Measurements from ENCODE around the gene RPL10A.
A peak's percentile ranks its signal among the peaks of the same experiment; 100 is the strongest.

Gene RPL10A

DNA sequence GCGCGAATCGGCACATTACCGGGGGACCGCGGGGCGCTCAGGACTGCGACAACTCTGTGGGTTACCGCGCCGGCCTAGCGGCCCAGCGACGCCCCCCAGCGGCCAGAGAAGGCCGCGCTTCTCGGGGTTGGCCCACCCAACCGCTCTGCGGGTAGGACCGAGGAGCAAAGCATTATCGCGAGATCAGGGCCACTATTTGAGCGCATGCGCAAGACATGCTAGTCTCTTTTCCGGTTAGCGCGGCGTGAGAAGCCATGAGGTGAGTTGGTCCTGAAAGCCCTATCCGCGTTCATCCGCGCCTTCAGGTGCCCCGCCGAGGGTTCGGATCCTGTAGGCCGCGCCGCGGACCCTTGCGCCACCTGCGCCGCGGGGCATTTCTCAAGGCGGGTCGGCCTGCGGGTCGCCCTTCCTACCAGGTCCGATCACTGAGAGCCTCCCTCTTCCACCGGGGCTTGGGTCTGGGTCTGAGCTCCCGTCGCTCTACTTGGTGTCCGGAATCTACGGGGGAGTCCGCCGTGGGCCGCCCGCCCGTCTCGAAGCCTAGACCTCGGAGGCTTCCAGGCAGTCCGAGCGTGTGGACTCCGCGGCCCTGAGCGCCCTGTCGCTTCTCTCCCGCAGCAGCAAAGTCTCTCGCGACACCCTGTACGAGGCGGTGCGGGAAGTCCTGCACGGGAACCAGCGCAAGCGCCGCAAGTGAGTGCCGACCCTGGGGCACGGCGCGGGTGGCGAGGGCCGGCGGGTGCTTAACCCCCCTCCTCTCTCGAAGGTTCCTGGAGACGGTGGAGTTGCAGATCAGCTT lies at the start of gene RPL10A:
Gene RPL10A (plus strand): TSS at position 221 of the 799 bp plus-strand sequence. CDS start 34 bp downstream, at position 255.
- in situ Hi-C loops (cut with HindIII; ENCODE audit: low sequenced_read_pairs): no loop called here
- H3K4me3 ChIP-seq (ENCODE audit: low read depth, low read length): peak within 1 kb of the TSS; percentile 95
- TF ChIP-seq, protein P1, sequence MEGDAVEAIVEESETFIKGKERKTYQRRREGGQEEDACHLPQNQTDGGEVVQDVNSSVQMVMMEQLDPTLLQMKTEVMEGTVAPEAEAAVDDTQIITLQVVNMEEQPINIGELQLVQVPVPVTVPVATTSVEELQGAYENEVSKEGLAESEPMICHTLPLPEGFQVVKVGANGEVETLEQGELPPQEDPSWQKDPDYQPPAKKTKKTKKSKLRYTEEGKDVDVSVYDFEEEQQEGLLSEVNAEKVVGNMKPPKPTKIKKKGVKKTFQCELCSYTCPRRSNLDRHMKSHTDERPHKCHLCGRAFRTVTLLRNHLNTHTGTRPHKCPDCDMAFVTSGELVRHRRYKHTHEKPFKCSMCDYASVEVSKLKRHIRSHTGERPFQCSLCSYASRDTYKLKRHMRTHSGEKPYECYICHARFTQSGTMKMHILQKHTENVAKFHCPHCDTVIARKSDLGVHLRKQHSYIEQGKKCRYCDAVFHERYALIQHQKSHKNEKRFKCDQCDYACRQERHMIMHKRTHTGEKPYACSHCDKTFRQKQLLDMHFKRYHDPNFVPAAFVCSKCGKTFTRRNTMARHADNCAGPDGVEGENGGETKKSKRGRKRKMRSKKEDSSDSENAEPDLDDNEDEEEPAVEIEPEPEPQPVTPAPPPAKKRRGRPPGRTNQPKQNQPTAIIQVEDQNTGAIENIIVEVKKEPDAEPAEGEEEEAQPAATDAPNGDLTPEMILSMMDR (IDR thresholded peaks at IDR 0.05; ENCODE audit: low read depth, low read length, missing control alignments): peak; percentile 97
- DNase-seq (ENCODE audit: low read depth): peak; percentile 94

DNA sequence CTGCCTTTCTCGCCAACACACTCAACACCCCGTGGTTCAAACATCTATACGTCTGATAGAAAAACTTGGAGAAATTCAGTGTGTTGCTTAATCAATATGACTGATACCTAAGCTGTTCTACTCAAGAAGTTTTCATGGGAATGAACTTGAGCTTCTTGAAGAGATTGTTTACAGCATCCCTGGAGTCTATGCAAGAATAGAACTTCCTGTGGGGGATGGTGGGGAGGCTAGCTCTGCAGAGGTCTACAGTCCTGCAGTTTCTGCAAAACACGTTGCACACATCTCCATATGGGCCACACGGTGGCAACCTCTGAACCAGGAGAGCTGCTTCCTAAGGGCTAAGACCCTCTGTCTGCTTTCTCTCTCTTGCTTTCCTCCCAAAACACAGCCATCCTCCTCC lies 48.8 kb upstream of the RPL10A start:
- TF ChIP-seq, protein P1 (IDR thresholded peaks at IDR 0.05; ENCODE audit: low read depth, low read length, missing control alignments): peak; percentile 44
- no peak for DNase-seq (ENCODE audit: low read depth)
- in situ Hi-C loops (cut with HindIII; ENCODE audit: low sequenced_read_pairs): no loop called here
- no peak overlapping the region for H3K4me3 ChIP-seq (ENCODE audit: low read depth, low read length)

DNA sequence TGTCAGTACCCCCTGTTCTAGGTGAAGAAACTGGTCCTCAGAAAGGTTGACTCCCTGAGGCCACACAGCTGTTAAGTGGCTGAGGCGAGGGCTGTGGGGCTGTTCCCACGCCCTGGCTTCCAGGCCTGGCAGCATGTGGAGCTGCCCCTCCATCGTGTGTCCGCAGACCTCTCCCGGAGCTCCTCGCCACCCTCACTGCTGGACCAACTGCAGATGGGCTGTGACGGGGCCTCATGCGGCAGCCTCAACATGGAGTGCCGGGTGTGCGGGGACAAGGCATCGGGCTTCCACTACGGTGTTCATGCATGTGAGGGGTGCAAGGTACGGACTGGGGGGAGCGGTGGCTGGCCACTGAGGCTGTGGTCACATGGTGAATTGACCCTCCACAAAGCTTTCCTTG lies 48.2 kb upstream of the RPL10A start:
- in situ Hi-C loops (cut with HindIII; ENCODE audit: low sequenced_read_pairs): no loop called here
- DNase-seq (ENCODE audit: low read depth): no peak
- H3K4me3 ChIP-seq (ENCODE audit: low read depth, low read length): no peak overlapping the region
- TF ChIP-seq, protein P1 (IDR thresholded peaks at IDR 0.05; ENCODE audit: low read depth, low read length, missing control alignments): no peak

DNA sequence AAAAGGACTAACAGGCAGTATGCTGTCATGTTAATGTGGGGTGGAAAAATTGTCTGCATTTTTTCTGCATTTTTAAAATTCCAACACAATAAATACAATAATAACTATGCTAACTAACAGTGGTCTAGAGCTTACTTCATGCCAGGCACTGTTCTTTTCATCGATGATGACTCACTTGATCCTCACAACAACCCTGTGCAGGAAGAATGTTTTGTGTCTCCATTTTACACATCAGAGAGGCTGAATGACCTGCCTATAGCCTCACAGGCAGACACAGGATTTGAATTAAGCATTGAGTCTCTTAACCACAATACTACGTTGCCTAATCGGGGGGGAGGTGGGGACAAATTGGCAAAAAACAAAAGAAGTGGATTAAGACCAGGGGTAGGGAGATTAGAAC lies 42.9 kb upstream of the RPL10A start:
- peak; percentile 93 for DNase-seq (ENCODE audit: low read depth)
- in situ Hi-C loops (cut with HindIII; ENCODE audit: low sequenced_read_pairs): no loop called here
- TF ChIP-seq, protein P1 (IDR thresholded peaks at IDR 0.05; ENCODE audit: low read depth, low read length, missing control alignments): no peak
- no peak overlapping the region for H3K4me3 ChIP-seq (ENCODE audit: low read depth, low read length)

DNA sequence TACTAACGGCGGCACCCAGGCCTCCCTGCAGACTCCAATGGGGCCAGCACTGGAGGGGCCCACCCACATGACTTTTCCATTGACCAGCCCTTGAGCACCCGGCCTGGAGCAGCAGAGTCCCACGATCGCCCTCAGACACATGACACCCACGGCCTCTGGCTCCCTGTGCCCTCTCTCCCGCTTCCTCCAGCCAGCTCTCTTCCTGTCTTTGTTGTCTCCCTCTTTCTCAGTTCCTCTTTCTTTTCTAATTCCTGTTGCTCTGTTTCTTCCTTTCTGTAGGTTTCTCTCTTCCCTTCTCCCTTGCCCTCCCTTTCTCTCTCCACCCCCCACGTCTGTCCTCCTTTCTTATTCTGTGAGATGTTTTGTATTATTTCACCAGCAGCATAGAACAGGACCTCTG lies 42.1 kb upstream of the RPL10A start:
- in situ Hi-C loops (cut with HindIII; ENCODE audit: low sequenced_read_pairs): no loop called here
- TF ChIP-seq, protein P1 (IDR thresholded peaks at IDR 0.05; ENCODE audit: low read depth, low read length, missing control alignments): no peak
- DNase-seq (ENCODE audit: low read depth): no peak
- no peak overlapping the region for H3K4me3 ChIP-seq (ENCODE audit: low read depth, low read length)

DNA sequence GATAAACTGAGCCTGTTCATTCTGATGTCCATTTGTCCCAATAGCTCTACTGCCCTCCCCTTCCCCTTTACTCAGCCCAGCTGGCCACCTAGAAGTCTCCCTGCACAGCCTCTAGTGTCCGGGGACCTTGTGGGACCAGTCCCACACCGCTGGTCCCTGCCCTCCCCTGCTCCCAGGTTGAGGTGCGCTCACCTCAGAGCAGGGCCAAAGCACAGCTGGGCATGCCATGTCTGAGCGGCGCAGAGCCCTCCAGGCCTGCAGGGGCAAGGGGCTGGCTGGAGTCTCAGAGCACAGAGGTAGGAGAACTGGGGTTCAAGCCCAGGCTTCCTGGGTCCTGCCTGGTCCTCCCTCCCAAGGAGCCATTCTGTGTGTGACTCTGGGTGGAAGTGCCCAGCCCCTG lies 40.8 kb upstream of the RPL10A start:
- TF ChIP-seq, protein P1 (IDR thresholded peaks at IDR 0.05; ENCODE audit: low read depth, low read length, missing control alignments): no peak
- no peak overlapping the region for H3K4me3 ChIP-seq (ENCODE audit: low read depth, low read length)
- in situ Hi-C loops (cut with HindIII; ENCODE audit: low sequenced_read_pairs): no loop called here
- no peak for DNase-seq (ENCODE audit: low read depth)
